Mesenchymal stem cell (in vitro differentiated cells and primary cell): ENCODE results near the gene KIF24.
"Not testable (repeated sequence)": the region's sequence is repeated elsewhere in the genome, so short reads cannot be mapped to it uniquely, and the experiment has no call there.

Experiments
- DNase-seq: peaks from one replicate; pipeline ENCODE4 v3.0.0-alpha.2; 2013
- H2AFZ ChIP-seq: one replicate; pipeline ENCODE4 v1.6.1; 2013; ENCODE audit warnings: low read depth, mild to moderate bottlenecking, control low read depth, inconsistent platforms, low read length, moderate library complexity
- H2AK5ac ChIP-seq: 2 replicates; pipeline ENCODE4 v1.6.1; 2013; ENCODE audit warnings: low read length, moderate library complexity, mild to moderate bottlenecking, inconsistent platforms; ENCODE audit not compliant: severe bottlenecking
- H2BK120ac ChIP-seq: one replicate; pipeline ENCODE4 v1.6.1; 2013; ENCODE audit warnings: low read depth, mild to moderate bottlenecking, inconsistent platforms, low read length, moderate library complexity
- H2BK12ac ChIP-seq, 2 experiments: one replicate each; pipeline ENCODE4 v1.6.1; 2013; ENCODE audit warnings: inconsistent platforms in 2 of 2, low read length in 2 of 2, mild to moderate bottlenecking in 2 of 2, moderate library complexity in 2 of 2, control low read depth in 1 of 2
- H2BK15ac ChIP-seq: one replicate; pipeline ENCODE4 v1.6.1; 2013; ENCODE audit warnings: mild to moderate bottlenecking, low read depth, inconsistent platforms; ENCODE audit not compliant: poor library complexity, severe bottlenecking
- H2BK5ac ChIP-seq: 2 replicates; pipeline ENCODE4 v1.6.1; 2013; ENCODE audit warnings: low read depth, mild to moderate bottlenecking, low read length, control low read depth, inconsistent platforms; ENCODE audit not compliant: poor library complexity, severe bottlenecking
- H3K14ac ChIP-seq, 2 experiments: one replicate each; pipeline ENCODE4 v1.6.1; 2013; ENCODE audit warnings: inconsistent platforms in 2 of 2, low read length in 2 of 2, control low read depth in 1 of 2, mild to moderate bottlenecking in 1 of 2, moderate library complexity in 1 of 2
- H3K18ac ChIP-seq, 2 experiments: one replicate each; pipeline ENCODE4 v1.6.1; 2013; ENCODE audit warnings: inconsistent platforms in 2 of 2, low read length in 2 of 2, control low read depth in 1 of 2, low read depth in 1 of 2, mild to moderate bottlenecking in 1 of 2
- H3K23ac ChIP-seq, 2 experiments: one replicate each; pipeline ENCODE4 v1.6.1; 2013; ENCODE audit warnings: inconsistent platforms in 2 of 2, low read length in 2 of 2, mild to moderate bottlenecking in 2 of 2, moderate library complexity in 2 of 2, control low read depth in 1 of 2
- H3K27ac ChIP-seq: 2 replicates; pipeline ENCODE4 v1.5.1; 2013; ENCODE audit warnings: mild to moderate bottlenecking, moderate library complexity, low read length, control low read depth, inconsistent platforms; ENCODE audit not compliant: poor library complexity, severe bottlenecking
- H3K27me3 ChIP-seq, 2 experiments: 2 replicates each; pipeline versions ENCODE4 v1.6.1 to v1.7.0; 2013; ENCODE audit warnings: low read length in 2 of 2, mild to moderate bottlenecking in 2 of 2, moderate library complexity in 2 of 2, control low read depth in 1 of 2, inconsistent platforms in 1 of 2; ENCODE audit not compliant: control insufficient read depth in 1 of 2, insufficient read depth in 1 of 2
- H3K36me3 ChIP-seq, 2 experiments: 2 replicates each; pipeline versions ENCODE4 v1.6.1 to v1.7.0; 2013; ENCODE audit warnings: low read length in 2 of 2, control low read depth in 1 of 2, inconsistent platforms in 1 of 2, low read depth in 1 of 2, mild to moderate bottlenecking in 1 of 2; ENCODE audit not compliant: insufficient read depth in 2 of 2, control insufficient read depth in 1 of 2
- H3K4ac ChIP-seq, 2 experiments: one replicate each; pipeline ENCODE4 v1.6.1; 2013; ENCODE audit warnings: inconsistent platforms in 2 of 2, low read length in 2 of 2, mild to moderate bottlenecking in 2 of 2, moderate library complexity in 2 of 2, control low read depth in 1 of 2, low read depth in 1 of 2
- H3K4me1 ChIP-seq: 2 replicates; pipeline ENCODE4 v1.6.1; 2013; ENCODE audit warnings: low read depth, low read length, control low read depth; ENCODE audit not compliant: control insufficient read depth, insufficient read depth
- H3K4me2 ChIP-seq: 2 replicates; pipeline ENCODE4 v1.6.1; 2013; ENCODE audit warnings: low read length, mild to moderate bottlenecking, inconsistent platforms; ENCODE audit not compliant: poor library complexity, severe bottlenecking
- H3K4me3 ChIP-seq, 2 experiments: 2 replicates each; pipeline versions ENCODE4 v1.5.1 to v1.7.0; 2013; ENCODE audit warnings: low read length in 2 of 2, mild to moderate bottlenecking in 2 of 2, control low read depth in 1 of 2, low read depth in 1 of 2; ENCODE audit not compliant: insufficient read depth in 1 of 2
- H3K79me1 ChIP-seq: replicated peaks from 2 replicates; pipeline ENCODE4 v1.6.1; 2013; ENCODE audit warnings: mild to moderate bottlenecking, control low read depth, low read length, inconsistent platforms; ENCODE audit not compliant: poor library complexity, severe bottlenecking
- H3K9ac ChIP-seq: 2 replicates; pipeline ENCODE4 v1.7.0; 2013; ENCODE audit warnings: mild to moderate bottlenecking, low read length, moderate library complexity
- H3K9me3 ChIP-seq: 2 replicates; pipeline ENCODE4 v1.7.0; 2013; ENCODE audit warnings: mild to moderate bottlenecking, low read length; ENCODE audit not compliant: control insufficient read depth
- H4K8ac ChIP-seq: one replicate; pipeline ENCODE4 v1.6.1; 2013; ENCODE audit warnings: inconsistent platforms, mild to moderate bottlenecking, low read length, moderate library complexity
- H4K91ac ChIP-seq: one replicate; pipeline ENCODE4 v1.6.1; 2013; ENCODE audit warnings: mild to moderate bottlenecking, low read length, inconsistent platforms
- WGBS: methylation state at CpG from one replicate; pipeline ENCODE4 v1.1.7; 2013; ENCODE audit warnings: mixed read lengths; 5-methylcytosine and 5-hydroxymethylcytosine counted together

Gene KIF24

GRCh38 chr9:34367751-34368410, 38.8 kb upstream of the KIF24 start:
- peaks cover 0 to 20% of the 10 kb centered on the region in 2 experiments for H3K27me3 ChIP-seq
- not testable (repeated sequence) for H3K4me3 ChIP-seq, H3K23ac ChIP-seq, H3K4me1 ChIP-seq, H2AK5ac ChIP-seq, H2BK12ac ChIP-seq, H3K27ac ChIP-seq, H4K91ac ChIP-seq, H3K4me2 ChIP-seq, H4K8ac ChIP-seq, H3K79me1 ChIP-seq, H3K18ac ChIP-seq, H2AFZ ChIP-seq, H2BK15ac ChIP-seq, DNase-seq, H3K14ac ChIP-seq, H3K9ac ChIP-seq, H3K9me3 ChIP-seq, H2BK5ac ChIP-seq, H3K4ac ChIP-seq, H2BK120ac ChIP-seq
- H3K36me3 ChIP-seq = peaks cover 0 to 21% of the 10 kb centered on the region in 2 experiments
- WGBS = 80% methylated on average over 3 of the region's 3 CpGs

DNA sequence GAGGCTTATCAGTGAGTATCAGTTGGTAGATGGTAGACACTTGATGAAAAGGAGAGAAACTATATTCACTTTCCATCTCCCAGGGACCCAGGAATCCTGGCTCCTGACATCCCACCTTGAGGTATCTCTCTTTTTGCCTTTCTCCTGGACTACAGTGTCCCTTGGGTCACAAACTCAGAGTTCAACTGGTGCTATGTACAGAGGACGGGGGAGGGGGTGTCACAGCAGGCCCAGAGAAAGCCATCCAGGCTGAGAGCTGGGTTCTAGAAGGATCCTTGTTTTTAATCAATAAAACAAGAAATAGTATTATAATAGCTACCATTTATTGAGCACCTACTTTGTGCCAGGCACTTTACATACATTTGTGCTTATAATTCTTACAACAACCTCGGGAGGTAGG, 37.3 kb upstream of the KIF24 start:
- no peak overlapping the region for H3K18ac ChIP-seq
- peaks cover 3% of the 10 kb centered on the region for H3K4me1 ChIP-seq
- no peak overlapping the region for H3K14ac ChIP-seq
- peaks cover 0 to 8% of the 10 kb centered on the region in 2 experiments for H3K36me3 ChIP-seq
- WGBS = 91% methylated on average over 1 of the region's 2 CpGs
- no peak overlapping the region for H3K4me2 ChIP-seq
- H3K4ac ChIP-seq = no peak overlapping the region
- no peak overlapping the region for H2BK5ac ChIP-seq
- H2BK120ac ChIP-seq = no peak overlapping the region
- H2AFZ ChIP-seq = no peak overlapping the region
- H3K23ac ChIP-seq = no peak overlapping the region
- no peak overlapping the region for H2AK5ac ChIP-seq
- H4K91ac ChIP-seq = no peak overlapping the region
- no peaks in the 10 kb centered on the region for H3K79me1 ChIP-seq
- no peak for DNase-seq
- H3K27ac ChIP-seq = no peak overlapping the region
- no peak overlapping the region for H3K4me3 ChIP-seq
- peaks cover 0 to 14% of the 10 kb centered on the region in 2 experiments for H3K27me3 ChIP-seq
- no peak overlapping the region for H2BK15ac ChIP-seq
- H3K9me3 ChIP-seq = no peaks in the 10 kb centered on the region
- no peak overlapping the region for H4K8ac ChIP-seq
- H3K9ac ChIP-seq = no peak overlapping the region
- H2BK12ac ChIP-seq = no peak overlapping the region

DNA sequence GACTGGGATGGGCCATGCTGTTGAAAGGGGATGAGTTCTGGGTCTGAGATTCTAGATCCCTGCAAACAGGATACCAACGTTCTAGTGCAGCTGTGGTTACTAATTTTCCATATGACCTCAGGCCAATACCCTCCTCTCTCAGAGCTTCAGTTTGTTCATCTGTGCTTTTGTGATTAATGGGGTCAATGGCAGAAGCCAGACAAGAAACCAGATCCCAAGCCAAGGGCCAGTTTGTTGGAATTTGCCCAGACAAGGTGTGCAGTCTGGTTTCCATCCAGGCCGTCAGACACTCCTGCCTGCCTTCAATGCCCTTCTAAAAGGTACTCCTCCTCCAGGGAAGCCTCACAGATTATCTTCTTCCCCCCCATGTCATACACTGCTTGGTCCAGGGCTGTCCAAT, 36.2 kb upstream of the KIF24 start:
- Histone ChIP-seq H3K79me1 (no peaks in the 10 kb centered on the region), H2BK5ac (no peak overlapping the region), H2BK15ac (no peak overlapping the region), H3K4me3 (no peak overlapping the region), H3K4me1 (peaks cover 3% of the 10 kb centered on the region), H3K9me3 (no peaks in the 10 kb centered on the region), H2BK120ac (no peak overlapping the region), H3K4ac (no peak overlapping the region), H2AK5ac (no peak overlapping the region), H4K8ac (no peak overlapping the region), H3K4me2 (no peak overlapping the region), H3K27me3 (peaks cover 0 to 4% of the 10 kb centered on the region in 2 experiments), H3K36me3 (no peaks in the 10 kb centered on the region), H3K18ac (no peak overlapping the region), H3K9ac (no peak overlapping the region), H2BK12ac (no peak overlapping the region), H2AFZ (no peak overlapping the region), H4K91ac (no peak overlapping the region), H3K23ac (no peak overlapping the region), H3K14ac (no peak overlapping the region), H3K27ac (no peak overlapping the region)
- no peak for DNase-seq
- WGBS = 65% methylated on average over 2 of the region's 2 CpGs

DNA sequence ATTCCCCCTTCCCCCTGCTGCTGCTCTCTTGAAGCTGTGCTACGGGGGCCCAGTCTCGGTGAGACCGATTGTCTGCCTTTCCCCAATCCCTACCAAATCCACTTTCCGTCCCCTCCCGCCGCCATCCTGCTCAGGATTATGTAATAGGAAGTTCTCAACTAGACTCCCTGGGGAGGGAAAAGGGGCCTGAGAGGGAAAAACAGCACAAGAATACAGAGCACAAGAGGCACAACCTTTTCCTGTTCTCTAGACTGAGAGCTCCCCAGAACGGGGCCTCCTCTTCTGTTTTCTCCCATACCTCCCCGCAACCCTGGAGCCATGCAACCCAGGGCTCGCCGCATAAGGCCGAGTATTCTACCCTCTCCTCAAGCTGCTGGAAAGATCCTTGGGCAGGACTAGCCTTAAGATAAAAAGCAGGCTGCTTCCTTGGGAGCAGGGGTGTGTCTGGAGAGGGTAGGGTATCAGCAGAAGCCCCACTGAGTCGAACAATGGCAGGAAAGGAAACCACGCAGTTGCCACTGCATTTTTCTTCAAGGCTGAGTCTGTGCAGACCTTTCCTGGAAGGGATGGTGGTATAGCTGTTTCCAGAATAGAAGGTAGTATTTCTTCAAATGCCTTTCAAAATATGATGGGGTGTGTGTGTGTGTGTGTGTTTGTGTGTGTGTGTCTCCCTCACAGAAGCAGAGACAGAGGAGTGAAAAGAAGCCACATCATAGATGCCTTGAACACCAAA, 34.7 kb upstream of the KIF24 start:
- H2AK5ac ChIP-seq = no peak overlapping the region
- H2BK15ac ChIP-seq = no peak overlapping the region
- H3K14ac ChIP-seq = no peak overlapping the region
- no peaks in the 10 kb centered on the region for H3K27me3 ChIP-seq
- no peaks in the 10 kb centered on the region for H3K79me1 ChIP-seq
- no peak overlapping the region for H3K23ac ChIP-seq
- no peak overlapping the region for H2BK12ac ChIP-seq
- H3K4me2 ChIP-seq = no peak overlapping the region
- H3K27ac ChIP-seq = no peak overlapping the region
- H3K9ac ChIP-seq = no peak overlapping the region
- H3K4ac ChIP-seq = peak overlapping the region in 1 of 2 experiments; percentile 52
- 35% methylated on average over 13 of the region's 13 CpGs for WGBS
- no peak for DNase-seq
- peak overlapping the region; percentile 39 for H4K8ac ChIP-seq
- H2BK5ac ChIP-seq = no peak overlapping the region
- H3K9me3 ChIP-seq = no peaks in the 10 kb centered on the region
- H3K18ac ChIP-seq = no peak overlapping the region
- H2BK120ac ChIP-seq = no peak overlapping the region
- no peak overlapping the region for H4K91ac ChIP-seq
- peak overlapping the region; percentile 6 for H2AFZ ChIP-seq
- no peaks in the 10 kb centered on the region for H3K36me3 ChIP-seq
- H3K4me3 ChIP-seq = no peak overlapping the region
- H3K4me1 ChIP-seq = peaks cover 3% of the 10 kb centered on the region
